Neuronal stem cell (in vitro differentiated cells): ENCODE results near the gene P3H3.

Experiments
- DNase-seq: peaks from one replicate; pipeline ENCODE4 v3.0.0-alpha.2; 2013; ENCODE audit warnings: low spot score
- H2AFZ ChIP-seq: one replicate; pipeline ENCODE4 v1.6.1; 2013; ENCODE audit warnings: mild to moderate bottlenecking, low read length, inconsistent platforms
- H2AK5ac ChIP-seq: 2 replicates; pipeline ENCODE4 v1.6.1; 2013; ENCODE audit warnings: low read depth, mild to moderate bottlenecking, inconsistent platforms, low read length, moderate library complexity, mixed read lengths
- H2BK120ac ChIP-seq: 2 replicates; pipeline ENCODE4 v1.6.1; 2013; ENCODE audit warnings: low read depth, mild to moderate bottlenecking, inconsistent platforms, low read length, moderate library complexity, mixed read lengths
- H2BK12ac ChIP-seq: one replicate; pipeline ENCODE4 v1.6.1; 2013; ENCODE audit warnings: low read length, inconsistent platforms
- H2BK15ac ChIP-seq: 2 replicates; pipeline ENCODE4 v1.6.1; 2013; ENCODE audit warnings: mild to moderate bottlenecking, low read length, inconsistent platforms, mixed read lengths
- H2BK5ac ChIP-seq: one replicate; pipeline ENCODE4 v1.6.1; 2013; ENCODE audit warnings: inconsistent platforms, mild to moderate bottlenecking, low read length, moderate library complexity
- H3K14ac ChIP-seq: one replicate; pipeline ENCODE4 v1.6.1; 2013; ENCODE audit warnings: low read length, inconsistent platforms
- H3K18ac ChIP-seq: 2 replicates; pipeline ENCODE4 v1.6.1; 2013; ENCODE audit warnings: low read length, inconsistent platforms
- H3K23ac ChIP-seq: 2 replicates; pipeline ENCODE4 v1.6.1; 2013; ENCODE audit warnings: low read depth, mild to moderate bottlenecking, mixed read lengths, low read length, inconsistent platforms; ENCODE audit not compliant: poor library complexity
- H3K27ac ChIP-seq: replicated peaks from 3 replicates; pipeline ENCODE4 v1.5.1; 2013; ENCODE audit warnings: low read length, inconsistent platforms
- H3K27me3 ChIP-seq, 3 experiments: 2 replicates each; pipeline ENCODE4 v1.6.1; 2013; ENCODE audit warnings: low read length in 3 of 3, mild to moderate bottlenecking in 2 of 3, inconsistent platforms in 1 of 3, low read depth in 1 of 3, mixed read lengths in 1 of 3, moderate library complexity in 1 of 3; ENCODE audit not compliant: control insufficient read depth in 3 of 3, insufficient read depth in 3 of 3
- H3K36me3 ChIP-seq, 2 donors: replicated peaks in 1 of 2; 2 replicates each; pipeline ENCODE4 v1.6.1; 2013; ENCODE audit warnings: low read length in 2 of 2; ENCODE audit not compliant: control insufficient read depth in 2 of 2, insufficient read depth in 2 of 2
- H3K4ac ChIP-seq: 2 replicates; pipeline ENCODE4 v1.6.1; 2013; ENCODE audit warnings: inconsistent platforms, mild to moderate bottlenecking, low read length, moderate library complexity
- H3K4me1 ChIP-seq, 2 donors: 1 replicate in 1 of 2; 2 replicates in 1 of 2; pipeline ENCODE4 v1.6.1; 2013; ENCODE audit warnings: low read length in 2 of 2, low read depth in 1 of 2; ENCODE audit not compliant: control insufficient read depth in 2 of 2, insufficient read depth in 1 of 2
- H3K4me2 ChIP-seq: one replicate; pipeline ENCODE4 v1.6.1; 2013; ENCODE audit warnings: mild to moderate bottlenecking, low read length, inconsistent platforms; ENCODE audit not compliant: insufficient read depth, poor library complexity, severe bottlenecking
- H3K4me3 ChIP-seq, 2 donors: 2 replicates each; pipeline ENCODE4 v1.5.1; 2013; ENCODE audit warnings: low read length in 2 of 2, mild to moderate bottlenecking in 2 of 2, inconsistent platforms in 1 of 2, moderate library complexity in 1 of 2
- H3K79me1 ChIP-seq: one replicate; pipeline ENCODE4 v1.6.1; 2013; ENCODE audit warnings: low read depth, mild to moderate bottlenecking, inconsistent platforms, low read length, moderate library complexity
- H3K9ac ChIP-seq: one replicate; pipeline ENCODE4 v1.6.1; 2013; ENCODE audit warnings: mild to moderate bottlenecking, low read depth, low read length, inconsistent platforms; ENCODE audit not compliant: poor library complexity
- H3K9me3 ChIP-seq, 2 donors: replicated peaks in 1 of 2; 2 replicates each; pipeline versions ENCODE3 to v1.6.1; 2013; ENCODE audit warnings: low read length in 2 of 2, mild to moderate bottlenecking in 2 of 2, inconsistent platforms in 1 of 2, low read depth in 1 of 2, mixed read lengths in 1 of 2, moderate library complexity in 1 of 2; ENCODE audit not compliant: control insufficient read depth in 2 of 2, insufficient read depth in 1 of 2
- H4K8ac ChIP-seq: one replicate; pipeline ENCODE4 v1.6.1; 2013; ENCODE audit warnings: low read depth, mild to moderate bottlenecking, inconsistent platforms, low read length, moderate library complexity
- H4K91ac ChIP-seq: one replicate; pipeline ENCODE4 v1.6.1; 2013; ENCODE audit warnings: low read length, low read depth, mild to moderate bottlenecking, inconsistent platforms; ENCODE audit not compliant: poor library complexity
- WGBS, 2 donors: extraction: QIAGEN DNeasy Blood & Tissue Kit; methylation state at CpG; one replicate each; pipeline ENCODE4 v1.1.7; 2013; ENCODE audit warnings: missing lambda C conversion rate in 2 of 2, mixed read lengths in 1 of 2; ENCODE audit not compliant: insufficient read length in 2 of 2, insufficient replicate concordance in 1 of 2; ENCODE audit errors: extremely low coverage in 2 of 2; 5-methylcytosine and 5-hydroxymethylcytosine counted together

Gene P3H3

DNA sequence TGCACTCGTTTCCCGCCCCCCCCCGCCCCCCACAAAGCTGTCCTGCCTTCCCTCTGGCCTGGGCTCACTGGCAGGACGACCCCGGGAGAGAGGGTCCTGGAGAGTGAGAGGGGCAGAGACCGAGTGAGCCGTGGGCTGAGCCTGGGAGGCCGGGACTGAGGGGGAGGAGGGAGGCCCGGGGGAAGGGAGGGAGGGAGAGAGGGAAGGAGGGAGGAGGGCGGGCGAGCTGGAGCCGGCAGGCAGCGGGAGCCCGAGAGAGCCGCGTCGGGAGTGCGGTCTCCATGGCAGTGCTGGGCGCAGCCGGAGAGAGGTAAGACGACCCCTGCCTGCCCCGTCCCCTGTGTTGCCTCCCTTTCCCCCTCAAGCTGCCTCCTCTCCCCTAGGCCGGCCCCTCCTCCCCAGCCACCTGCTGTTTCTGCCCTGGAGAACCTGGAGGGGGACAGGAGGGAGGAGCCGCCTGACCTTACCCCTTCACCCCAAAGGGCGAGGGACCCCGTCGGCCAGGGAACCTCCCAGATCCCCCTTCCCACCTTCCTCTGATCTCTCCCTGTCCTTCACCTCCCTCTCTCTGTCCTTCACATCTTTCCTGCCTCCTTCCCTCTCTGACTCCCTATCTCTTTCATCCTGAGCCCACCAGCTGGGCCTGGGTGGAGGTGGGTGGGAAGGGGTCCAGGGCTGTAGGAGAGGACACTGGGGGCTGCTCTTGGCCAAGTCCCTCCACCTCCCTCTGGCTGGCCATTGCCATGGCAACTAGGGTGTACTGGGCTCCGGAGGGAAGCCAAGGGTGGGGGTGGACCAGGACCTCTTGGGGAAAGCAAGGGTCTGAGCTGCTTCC lies 6.4 kb upstream of the P3H3 start, which contains the start of gene GPR162:
TSS of gene GPR162 (plus strand) at position 231 of the 835 bp plus-strand sequence. CDS start 2,078 bp downstream, outside the sequence.
- H2BK12ac ChIP-seq, result peak within 1 kb of the TSS; percentile 70
- H3K23ac ChIP-seq, result no peak within 1 kb of the TSS
- H3K79me1 ChIP-seq, result peaks cover 8% of the 10 kb centered on the region
- H4K8ac ChIP-seq, result no peak within 1 kb of the TSS
- H3K27me3 ChIP-seq, result no peaks in the 10 kb centered on the region
- H3K14ac ChIP-seq, result peak within 1 kb of the TSS; percentile 12
- H3K36me3 ChIP-seq, result peaks cover 0 to 5% of the 10 kb centered on the region in 2 donors
- peak within 1 kb of the TSS; percentile 94 for H3K18ac ChIP-seq
- H2AK5ac ChIP-seq, result peak within 1 kb of the TSS; percentile 95
- H2BK120ac ChIP-seq, result peak within 1 kb of the TSS; percentile 77
- H3K27ac ChIP-seq, result peak within 1 kb of the TSS; percentile 81
- DNase-seq, result peak; percentile 70
- no CpG with 5 or more reads among the region's 28 CpGs for WGBS, 2 donors
- peak within 1 kb of the TSS; percentile 23 for H2BK15ac ChIP-seq
- H2BK5ac ChIP-seq, result peak within 1 kb of the TSS; percentile 92
- H2AFZ ChIP-seq, result peak within 1 kb of the TSS; percentile 70
- peak within 1 kb of the TSS; percentile 91 for H3K9ac ChIP-seq
- peak within 1 kb of the TSS; percentile 62 to 77 for H3K4me3 ChIP-seq
- peaks cover 40 to 57% of the 10 kb centered on the region in 2 donors for H3K4me1 ChIP-seq
- no peak within 1 kb of the TSS for H4K91ac ChIP-seq
- no peak within 1 kb of the TSS for H3K4ac ChIP-seq
- H3K9me3 ChIP-seq, result peaks cover 0 to 7% of the 10 kb centered on the region in 2 donors
- peak within 1 kb of the TSS; percentile 77 for H3K4me2 ChIP-seq

DNA sequence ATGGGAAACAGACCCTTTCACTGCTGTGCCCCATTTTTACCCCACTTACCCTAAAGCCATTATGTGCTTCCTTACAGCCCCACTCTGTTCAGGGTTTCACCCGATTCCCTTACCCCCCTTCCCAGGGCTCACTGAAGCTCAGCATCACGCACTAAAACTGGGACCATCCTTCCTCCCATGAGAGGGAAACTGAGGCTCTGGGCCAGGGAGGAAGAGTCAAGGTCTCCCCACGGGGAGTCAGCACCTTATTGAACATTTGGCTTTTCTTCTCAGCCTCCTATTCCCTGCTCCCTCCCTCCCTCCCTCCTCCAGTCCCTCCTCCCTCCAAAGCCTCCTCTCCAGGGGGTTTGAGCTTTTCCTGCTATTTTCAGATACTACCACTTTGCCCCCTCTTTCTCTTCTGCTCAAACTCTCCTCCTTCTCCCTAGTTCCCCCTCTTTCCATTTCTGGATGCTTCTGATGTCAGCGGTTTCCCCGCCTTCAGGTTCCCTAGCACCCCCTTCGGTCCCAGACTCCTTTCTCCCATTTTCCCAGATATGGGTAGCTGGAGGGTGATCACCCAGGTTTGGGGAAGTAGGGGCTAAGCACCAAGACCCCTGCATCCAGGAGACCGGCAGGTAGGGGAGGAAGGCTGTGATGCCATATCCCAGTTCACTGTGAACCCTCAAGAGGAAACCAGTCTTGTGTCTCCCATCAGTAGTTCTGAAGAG lies 5.6 kb upstream of the P3H3 start:
- Histone ChIP-seq H3K23ac (no peak overlapping the region), H3K4me3 (peak overlapping the region; percentile 62 to 77), H3K27ac (peak overlapping the region; percentile 38), H3K4ac (no peak overlapping the region), H2BK120ac (peak overlapping the region; percentile 77), H2BK5ac (peak overlapping the region; percentile 92), H3K79me1 (peaks cover 11% of the 10 kb centered on the region), H3K27me3 (no peaks in the 10 kb centered on the region), H3K36me3 (peaks cover 0 to 5% of the 10 kb centered on the region in 2 donors), H4K91ac (no peak overlapping the region), H2BK15ac (peak overlapping the region; percentile 23), H3K9me3 (peaks cover 0 to 7% of the 10 kb centered on the region in 2 donors), H2BK12ac (no peak overlapping the region), H3K9ac (peak overlapping the region; percentile 91), H3K4me1 (peaks cover 45 to 62% of the 10 kb centered on the region in 2 donors), H3K14ac (peak overlapping the region; percentile 12), H3K4me2 (peak overlapping the region; percentile 77), H2AFZ (no peak overlapping the region), H4K8ac (no peak overlapping the region), H3K18ac (peak overlapping the region; percentile 94), H2AK5ac (peak overlapping the region; percentile 95)
- no CpG with 5 or more reads among the region's 7 CpGs for WGBS, 2 donors
- no peak for DNase-seq

DNA sequence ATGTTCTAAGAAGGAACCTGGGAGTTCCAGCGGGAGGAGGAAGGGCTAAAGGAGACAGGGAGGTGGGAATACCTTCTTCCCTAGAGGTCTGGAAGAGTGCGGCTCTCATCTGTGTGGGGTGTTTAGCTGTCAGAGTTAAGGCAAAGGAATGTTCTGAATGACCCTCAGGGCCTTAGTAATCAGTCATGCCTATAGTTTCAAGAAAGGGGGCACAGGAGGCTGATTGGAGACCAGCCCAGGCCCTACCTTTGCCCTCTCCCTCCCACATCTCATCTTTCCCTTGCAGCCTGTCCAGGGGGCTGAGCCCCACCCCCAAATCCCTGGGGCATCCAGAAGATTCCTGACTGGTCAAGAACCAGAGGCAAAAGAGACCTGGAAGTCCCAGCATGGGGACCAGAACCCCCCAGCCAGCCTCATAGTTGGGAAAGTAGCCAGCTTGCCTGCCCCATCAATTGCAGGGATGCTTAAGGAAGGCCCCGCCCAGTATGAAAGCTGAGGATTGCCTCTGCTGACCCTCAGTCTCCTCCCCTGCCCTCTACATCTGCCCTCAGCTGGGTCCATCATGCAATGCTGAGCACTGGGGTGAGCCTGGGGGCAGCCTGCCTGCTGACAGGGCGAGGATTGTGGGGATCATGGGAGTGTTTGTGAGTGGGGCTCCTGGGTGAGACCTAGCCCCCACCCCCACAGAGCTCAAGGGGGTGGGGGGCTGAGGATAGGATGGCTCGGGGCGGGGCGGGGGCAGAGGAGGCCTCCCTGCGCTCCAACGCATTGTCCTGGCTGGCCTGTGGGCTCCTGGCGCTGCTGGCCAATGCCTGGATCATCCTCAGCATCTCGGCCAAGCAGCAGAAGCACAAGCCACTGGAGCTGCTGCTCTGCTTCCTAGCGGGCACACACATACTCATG lies 4.8 kb upstream of the P3H3 start:
- Histone ChIP-seq H3K18ac (peak overlapping the region; percentile 21), H3K79me1 (peaks cover 10% of the 10 kb centered on the region), H3K27me3 (no peaks in the 10 kb centered on the region), H2AFZ (no peak overlapping the region), H2BK12ac (no peak overlapping the region), H3K9me3 (peaks cover 0 to 3% of the 10 kb centered on the region in 2 donors), H2BK120ac (no peak overlapping the region), H3K4me2 (no peak overlapping the region), H3K4me1 (peaks cover 39 to 54% of the 10 kb centered on the region in 2 donors), H4K91ac (no peak overlapping the region), H3K36me3 (peaks cover 0 to 5% of the 10 kb centered on the region in 2 donors), H3K23ac (peak overlapping the region; percentile 82), H3K4me3 (no peak overlapping the region), H2BK15ac (peak overlapping the region; percentile 77), H4K8ac (no peak overlapping the region), H2BK5ac (peak overlapping the region; percentile 33), H3K14ac (no peak overlapping the region), H3K27ac (no peak overlapping the region), H2AK5ac (peak overlapping the region; percentile 72), H3K9ac (no peak overlapping the region), H3K4ac (no peak overlapping the region)
- WGBS, 2 donors, result no CpG with 5 or more reads among the region's 12 CpGs
- DNase-seq, result no peak
